Stimulated activated CD4-positive, alpha-beta T cell treated with anti-CD3 and anti-CD28 coated beads, Interleukin-4, amount 100 ng/mL, for 4 hours (primary cell): Measurements from ENCODE around the gene TNFRSF12A.
"Not testable (repeated sequence)": the region's sequence is repeated elsewhere in the genome, so short reads cannot be mapped to it uniquely, and the experiment has no call there.

Experiments
- DNase-seq, 2 experiments: peaks; one replicate each; pipeline ENCODE4 v3.0.0-alpha.2; 2020

The TNFRSF12A gene

GRCh38 chr16:3051494-3051893, 31.3 kb downstream of the TNFRSF12A start:
- DNase-seq = no peak

GRCh38 chr16:3052571-3053329, 32.6 kb downstream of the TNFRSF12A start:
- not testable (repeated sequence) for DNase-seq

GRCh38 chr16:3053330-3053710, 33.2 kb downstream of the TNFRSF12A start:
- DNase-seq = not testable (repeated sequence)

- no peak for DNase-seq
These were observed 35.0 kb downstream of the TNFRSF12A start for GRCh38 chr16:3054965-3055733.

GRCh38 chr16:3055734-3056115, 35.6 kb downstream of the TNFRSF12A start:
- DNase-seq = not testable (repeated sequence)

GRCh38 chr16:3056336-3057180, 36.4 kb downstream of the TNFRSF12A start:
- DNase-seq = no peak

- DNase-seq = no peak
These were observed 37.3 kb downstream of the TNFRSF12A start for GRCh38 chr16:3057181-3058138.

GRCh38 chr16:3058139-3059030, 38.2 kb downstream of the TNFRSF12A start:
- peak; percentile 44 for DNase-seq

- DNase-seq = peak; percentile 82 to 89
These were observed 39.0 kb downstream of the TNFRSF12A start for GRCh38 chr16:3059041-3059722.

GRCh38 chr16:3059723-3060242, 39.6 kb downstream of the TNFRSF12A start:
- DNase-seq = no peak

GRCh38 chr16:3060339-3061127, 40.4 kb downstream of the TNFRSF12A start:
- no peak for DNase-seq

- no peak for DNase-seq
These were observed 42.4 kb downstream of the TNFRSF12A start for GRCh38 chr16:3062553-3062952.

GRCh38 chr16:3063625-3064386, 43.6 kb downstream of the TNFRSF12A start:
- no peak for DNase-seq

GRCh38 chr16:3065069-3065741, 45.0 kb downstream of the TNFRSF12A start, which contains the start of gene IL32:
Gene IL32, plus strand, starts transcription at chr16:3065640. Its CDS starts 172 bp downstream, at chr16:3065812.
- peak; percentile 66 to 74 for DNase-seq

- DNase-seq = no peak
These were observed 45.7 kb downstream of the TNFRSF12A start for GRCh38 chr16:3065742-3066439.

GRCh38 chr16:3066440-3066748, 46.2 kb downstream of the TNFRSF12A start:
- DNase-seq = no peak

- DNase-seq = no peak
These were observed 48.3 kb downstream of the TNFRSF12A start for GRCh38 chr16:3068487-3068886.
